Activated T-helper 1 cell treated with anti-CD3 and anti-CD28 coated beads, Interleukin-12 subunit alpha, Interleukin-12 subunit beta, Interleukin-2, Interleukin-4 antibody, amounts not matched to agents 30 ng/mL and 10 ng/mL and 1 ng/mL, durations not matched to agents 14 hours and 24 hours and 36 hours (primary cell): Measurements from ENCODE around the gene ITPA. TPM values are rescaled to one million over a fixed set of nuclear protein-coding genes. Genes with fewer than 3 reads are reported as not detected.
"Not testable (repeated sequence)": the region's sequence is repeated elsewhere in the genome, so short reads cannot be mapped to it uniquely, and the experiment has no call there.

Experiments used
- DNase-seq: peaks from one replicate; pipeline ENCODE4 v3.0.0; 2021; ENCODE audit warnings: low spot score
- H3K27ac Mint-ChIP-seq: one replicate; pipeline ENCODE4 v1.8.0; 2021; ENCODE audit warnings: mild to moderate bottlenecking, mixed read lengths
- H3K27me3 Mint-ChIP-seq: one replicate; pipeline ENCODE4 v1.8.0; 2022; ENCODE audit warnings: mild to moderate bottlenecking, moderate library complexity, mixed read lengths; ENCODE audit not compliant: insufficient read depth
- H3K36me3 Mint-ChIP-seq: one replicate; pipeline ENCODE4 v1.8.0; 2021; ENCODE audit warnings: low read depth, mixed read lengths
- H3K4me1 Mint-ChIP-seq: one replicate; pipeline ENCODE4 v1.8.0; 2021; ENCODE audit warnings: low read depth, mixed read lengths
- H3K4me3 Mint-ChIP-seq: one replicate; pipeline ENCODE4 v1.8.0; 2021; ENCODE audit warnings: mild to moderate bottlenecking, moderate library complexity, mixed read lengths
- H3K9me3 Mint-ChIP-seq: one replicate; pipeline ENCODE4 v1.8.0; 2021; ENCODE audit warnings: mixed read lengths
- intact Hi-C: fragments of 100-400 bp; cut with micrococcal nuclease; formaldehyde crosslinking; loops from one replicate; pipeline ENCODE4 v1.15.1; 2024
- total RNA-seq: library from RNA; stranded (reverse); gene quantifications from 2 replicates; pipeline ENCODE4 v1.2.3, GENCODE V29; 2022

ITPA gene
- total RNA-seq, 1 donor from 2014 or later, result 96.0 TPM

DNA sequence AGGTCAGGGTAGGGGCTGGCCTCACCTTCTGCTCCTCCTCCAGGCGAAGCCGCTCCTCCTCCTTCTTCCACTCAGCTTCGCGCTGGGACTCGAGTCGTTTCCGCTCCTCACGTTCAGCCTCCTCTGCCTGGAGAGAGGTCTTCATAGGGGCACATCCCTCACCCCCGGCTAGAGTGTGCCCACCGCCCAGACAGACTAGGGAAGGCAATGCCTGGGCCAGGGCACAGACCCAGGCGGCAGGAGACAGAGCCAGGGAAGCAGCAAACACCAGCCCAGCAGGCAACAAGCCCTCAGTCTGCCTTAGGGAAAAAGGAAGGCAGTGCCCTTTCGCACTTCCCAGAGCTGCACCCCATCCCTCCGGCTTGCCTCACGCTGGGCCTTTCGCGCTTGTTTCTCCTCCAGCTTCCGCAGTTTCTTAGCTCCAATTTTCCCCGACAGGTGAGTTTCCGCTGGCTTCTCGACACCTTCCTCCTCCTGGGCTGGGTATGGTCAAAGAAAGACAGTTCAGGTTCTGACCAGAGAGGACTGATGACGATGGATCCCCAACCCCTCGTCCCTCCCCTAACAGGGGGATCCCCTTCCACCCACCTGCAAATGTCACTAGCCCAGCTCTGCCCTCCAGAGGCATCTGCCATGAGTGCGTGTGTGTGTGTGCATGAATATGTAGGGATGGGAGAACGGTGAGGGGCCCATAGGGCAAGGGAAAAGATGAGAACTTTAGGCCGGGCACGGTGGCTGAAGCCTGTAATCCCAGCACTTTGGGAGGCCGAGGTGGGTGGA, 9.1 kb upstream of the ITPA start:
- H3K4me1 Mint-ChIP-seq, result peaks cover 25% of the 10 kb centered on the region
- H3K27ac Mint-ChIP-seq, result no peak overlapping the region
- DNase-seq, result no peak
- intact Hi-C loops, result loop anchor here (10.0 kb wide), 2 partner anchors 275 to 325 kb away; partner anchors contain the start of genes ATRN and PTPRA
- H3K27me3 Mint-ChIP-seq, result no peaks in the 10 kb centered on the region
- no peaks in the 10 kb centered on the region for H3K9me3 Mint-ChIP-seq
- H3K36me3 Mint-ChIP-seq, result peaks cover 35% of the 10 kb centered on the region
- no peak overlapping the region for H3K4me3 Mint-ChIP-seq

DNA sequence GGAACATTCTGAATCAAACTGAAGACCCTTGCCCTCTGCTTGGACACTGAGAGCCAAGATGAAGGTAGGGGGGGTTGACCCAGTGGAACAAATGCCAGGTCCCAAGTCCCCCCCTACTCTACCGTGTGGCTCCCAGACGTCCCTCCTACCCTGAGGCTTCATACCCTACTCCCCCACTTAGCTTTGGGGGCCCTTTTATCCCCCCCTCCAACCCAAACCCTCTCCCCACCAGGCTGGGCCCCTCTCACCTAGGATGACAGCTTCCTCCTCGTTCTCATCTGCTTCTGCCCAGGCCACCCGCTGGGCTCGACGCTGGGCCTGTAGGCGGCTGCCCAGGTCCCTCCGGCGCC, 6.4 kb upstream of the ITPA start:
- intact Hi-C loops, result loop anchor here (10.0 kb wide), 2 partner anchors 272 to 328 kb away; partner anchors contain the start of genes ATRN and PTPRA
- no peak overlapping the region for H3K27ac Mint-ChIP-seq
- peak overlapping the region; percentile 51 for H3K4me3 Mint-ChIP-seq
- peaks cover 22% of the 10 kb centered on the region for H3K36me3 Mint-ChIP-seq
- peaks cover 15% of the 10 kb centered on the region for H3K4me1 Mint-ChIP-seq
- no peaks in the 10 kb centered on the region for H3K27me3 Mint-ChIP-seq
- DNase-seq, result no peak
- H3K9me3 Mint-ChIP-seq, result no peaks in the 10 kb centered on the region

DNA sequence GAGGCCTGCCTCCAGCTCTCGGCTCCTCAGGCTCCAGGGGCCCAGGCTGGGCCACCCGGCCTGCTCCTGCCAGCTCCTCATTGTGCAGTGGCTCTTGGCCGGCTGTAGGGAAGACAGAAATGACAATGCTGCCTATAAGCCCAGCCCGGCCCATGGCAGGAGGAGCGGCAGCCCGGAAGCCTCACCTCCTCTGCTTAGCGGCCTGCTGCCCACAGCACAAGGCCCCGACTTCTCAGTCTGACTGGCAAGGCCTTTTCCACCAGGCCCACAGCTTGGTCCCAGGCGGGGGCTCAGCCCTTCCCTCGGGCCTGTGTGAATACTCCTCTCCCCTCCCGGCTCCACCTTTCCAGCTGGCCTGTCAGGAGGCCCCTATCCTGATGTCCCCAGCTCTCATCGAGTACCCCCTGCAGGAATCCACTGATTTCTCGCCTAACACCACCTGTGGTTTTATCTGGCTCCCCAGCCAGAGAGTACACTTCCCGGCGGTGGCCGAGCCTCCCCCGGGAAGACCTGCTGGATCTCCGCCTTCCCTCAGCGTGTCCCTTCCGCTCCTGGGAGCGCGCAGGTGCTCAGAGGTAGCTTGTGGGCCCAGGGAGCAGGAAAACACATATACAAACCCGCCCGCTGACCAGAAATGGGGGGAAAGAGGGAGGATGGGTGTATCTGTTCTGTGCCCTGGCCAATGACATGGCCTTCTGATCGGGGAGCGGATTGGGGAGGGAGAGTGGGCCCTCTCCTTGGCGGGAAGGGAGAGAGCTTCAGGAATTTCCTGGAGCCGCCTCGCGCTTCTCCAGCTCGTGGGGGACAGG, 5.8 kb upstream of the ITPA start:
- H3K36me3 Mint-ChIP-seq, result peaks cover 22% of the 10 kb centered on the region
- peak overlapping the region; percentile 97 for H3K27ac Mint-ChIP-seq
- peak overlapping the region; percentile 96 for H3K4me3 Mint-ChIP-seq
- no peaks in the 10 kb centered on the region for H3K27me3 Mint-ChIP-seq
- intact Hi-C loops, result loop anchor here (1.0 to 10.0 kb wide), 6 partner anchors 30 to 564 kb away; partner anchors contain the start of genes ADISSP, ATRN, FASTKD5 and LZTS3
- H3K9me3 Mint-ChIP-seq, result no peaks in the 10 kb centered on the region
- DNase-seq, result no peak
- H3K4me1 Mint-ChIP-seq, result peaks cover 18% of the 10 kb centered on the region

DNA sequence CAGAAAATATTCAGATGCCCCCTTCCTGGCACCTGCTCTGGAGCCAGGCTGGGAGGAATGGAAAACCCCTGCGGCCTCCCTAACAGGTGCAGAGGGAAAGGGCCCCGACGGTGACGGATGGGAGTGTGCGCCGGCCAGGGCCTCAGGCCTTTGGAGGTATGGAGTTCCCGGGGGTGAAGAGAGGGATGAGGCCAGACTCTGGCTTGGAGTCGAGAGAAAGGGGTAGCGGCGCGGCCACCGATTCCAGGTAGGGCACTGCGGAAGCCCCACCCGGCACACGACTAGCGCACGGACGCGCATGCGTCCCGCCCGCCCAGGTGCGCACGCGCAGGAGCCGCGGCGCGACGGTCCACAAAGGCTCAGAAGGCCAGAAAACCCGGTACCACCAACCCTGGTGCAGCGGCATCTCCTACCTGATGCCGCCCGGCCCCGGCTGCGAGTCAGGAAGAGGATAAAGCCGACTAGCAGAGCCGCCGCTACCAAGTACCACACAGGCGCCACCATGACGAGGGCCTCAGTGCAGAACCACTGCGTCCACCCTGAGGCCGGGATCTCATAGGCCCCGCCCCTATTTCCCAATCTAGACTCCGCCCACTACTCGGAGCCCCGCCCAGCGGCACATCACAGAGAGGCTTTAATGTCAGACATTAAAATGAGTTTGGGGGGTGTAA, 5.0 kb upstream of the ITPA start, which contains the start of gene DDRGK1:
Gene DDRGK1, minus strand, starts transcription at position 559 of the 671 bp plus-strand sequence. Its CDS starts 55 bp downstream, at position 504.
- H3K36me3 Mint-ChIP-seq, result peaks cover 20% of the 10 kb centered on the region
- H3K4me1 Mint-ChIP-seq, result peaks cover 23% of the 10 kb centered on the region
- no peaks in the 10 kb centered on the region for H3K27me3 Mint-ChIP-seq
- intact Hi-C loops, result loop anchor here (1.0 to 10.0 kb wide), 6 partner anchors 31 to 563 kb away; partner anchors contain the start of genes ADISSP, ATRN, FASTKD5 and LZTS3
- H3K27ac Mint-ChIP-seq, result peak within 1 kb of the TSS; percentile 97
- H3K9me3 Mint-ChIP-seq, result no peaks in the 10 kb centered on the region
- DNase-seq, result peak; percentile 86
- H3K4me3 Mint-ChIP-seq, result peak within 1 kb of the TSS; percentile 96

DNA sequence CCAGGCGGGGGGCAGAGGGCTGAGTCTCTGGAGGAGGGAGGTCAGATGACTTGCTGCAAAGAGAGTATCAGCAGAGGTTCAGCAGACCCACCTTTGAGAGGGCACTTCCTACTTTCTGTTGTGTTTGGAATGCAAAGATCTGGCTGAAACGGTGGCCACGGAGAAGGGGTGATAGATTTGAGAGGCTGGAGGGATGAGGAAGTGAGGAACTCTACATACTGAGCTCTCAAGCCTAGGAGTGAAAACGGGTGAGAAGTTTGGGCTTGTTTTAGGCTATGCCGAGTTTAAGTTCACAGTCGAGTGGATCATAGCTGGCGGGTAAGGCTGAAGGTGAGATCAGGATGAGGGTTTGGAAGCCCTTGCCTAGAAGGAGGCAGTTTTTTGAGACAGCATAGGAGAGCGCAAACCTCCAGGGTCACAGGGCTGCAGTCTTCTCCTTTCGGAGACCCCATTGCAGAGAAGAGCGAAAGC, 477 bp upstream of the ITPA start:
- H3K36me3 Mint-ChIP-seq, result peaks cover 16% of the 10 kb centered on the region
- H3K4me3 Mint-ChIP-seq, result peak overlapping the region; percentile 97
- DNase-seq, result no peak
- intact Hi-C loops, result loop anchor here (1.0 to 10.0 kb wide), 4 partner anchors 36 to 334 kb away; partner anchors contain the start of genes ATRN, FASTKD5, LZTS3 and PTPRA
- no peaks in the 10 kb centered on the region for H3K9me3 Mint-ChIP-seq
- H3K4me1 Mint-ChIP-seq, result peaks cover 14% of the 10 kb centered on the region
- H3K27ac Mint-ChIP-seq, result peak overlapping the region; percentile 93
- no peaks in the 10 kb centered on the region for H3K27me3 Mint-ChIP-seq

DNA sequence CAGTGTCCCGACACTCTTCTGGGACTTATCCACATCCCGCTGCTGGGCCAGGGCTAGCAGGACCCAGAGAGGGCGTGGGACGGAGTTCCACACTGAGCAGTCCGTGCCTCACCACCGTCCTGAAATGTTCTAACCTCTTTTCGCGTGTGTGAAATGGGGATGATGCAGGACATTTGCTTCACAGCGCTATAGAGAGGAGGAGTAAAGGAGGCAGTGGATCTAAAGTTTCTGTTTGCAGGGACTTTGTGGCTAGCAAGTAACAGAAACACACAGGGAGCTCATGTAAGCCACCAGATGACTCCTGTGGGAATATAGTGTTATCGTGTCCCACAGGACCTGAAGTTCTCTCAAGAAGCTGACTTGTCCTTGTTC, 634 bp downstream of the ITPA start:
- no peaks in the 10 kb centered on the region for H3K27me3 Mint-ChIP-seq
- H3K36me3 Mint-ChIP-seq, result peaks cover 19% of the 10 kb centered on the region
- H3K4me1 Mint-ChIP-seq, result peaks cover 8% of the 10 kb centered on the region
- intact Hi-C loops, result loop anchor here (1.0 to 10.0 kb wide), 4 partner anchors 37 to 335 kb away; partner anchors contain the start of genes ATRN, FASTKD5, LZTS3 and PTPRA
- DNase-seq, result no peak
- peak overlapping the region; percentile 93 for H3K27ac Mint-ChIP-seq
- H3K9me3 Mint-ChIP-seq, result no peaks in the 10 kb centered on the region
- peak overlapping the region; percentile 97 for H3K4me3 Mint-ChIP-seq

DNA sequence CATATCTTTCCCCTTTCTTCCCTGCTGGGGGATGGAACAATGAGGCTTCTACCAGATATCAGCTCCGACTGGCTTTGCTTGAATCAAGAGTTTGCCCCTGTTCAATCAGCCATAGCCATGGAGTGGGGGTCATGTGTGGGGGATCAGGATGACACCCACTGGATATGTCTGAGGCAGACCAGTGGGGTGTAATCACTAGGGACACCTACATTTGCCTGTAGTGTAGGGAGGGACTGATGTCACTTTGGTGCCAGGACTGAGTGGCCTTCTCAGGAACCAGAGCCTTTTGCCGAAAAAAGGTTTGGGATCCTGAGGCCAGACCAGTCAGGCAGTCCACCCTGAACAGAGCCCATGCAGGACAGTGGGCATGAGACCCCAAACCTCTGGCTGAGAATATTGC, 1.0 kb downstream of the ITPA start:
- intact Hi-C loops, result no loop called here
- H3K27ac Mint-ChIP-seq, result peak overlapping the region; percentile 8
- H3K4me3 Mint-ChIP-seq, result peak overlapping the region; percentile 97
- H3K36me3 Mint-ChIP-seq, result peaks cover 19% of the 10 kb centered on the region
- H3K27me3 Mint-ChIP-seq, result no peaks in the 10 kb centered on the region
- DNase-seq, result no peak
- no peaks in the 10 kb centered on the region for H3K9me3 Mint-ChIP-seq
- H3K4me1 Mint-ChIP-seq, result peaks cover 8% of the 10 kb centered on the region

DNA sequence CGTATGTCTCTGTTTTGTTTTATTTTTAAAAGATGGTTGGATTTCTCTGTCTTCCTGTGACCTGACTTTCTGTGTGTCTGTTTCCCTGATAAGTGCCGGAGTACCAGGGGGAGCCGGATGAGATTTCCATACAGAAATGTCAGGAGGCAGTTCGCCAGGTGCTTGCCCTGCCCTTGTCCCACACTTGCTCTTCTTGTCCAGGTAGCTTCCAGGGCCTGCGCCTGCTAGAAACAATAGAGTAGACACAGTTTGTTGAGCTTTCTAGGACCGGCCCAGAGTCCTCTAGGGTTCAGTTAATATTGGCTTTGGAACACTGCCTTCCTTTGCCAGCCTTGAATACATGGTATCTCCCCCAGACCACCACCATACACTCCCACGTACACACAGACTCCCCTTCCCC, 3.9 kb downstream of the ITPA start:
- intact Hi-C loops, result no loop called here
- Mint-ChIP-seq H3K9me3 (no peaks in the 10 kb centered on the region), H3K4me1 (peaks cover 8% of the 10 kb centered on the region), H3K27me3 (no peaks in the 10 kb centered on the region), H3K36me3 (peaks cover 19% of the 10 kb centered on the region), H3K27ac (no peak overlapping the region), H3K4me3 (no peak overlapping the region)
- no peak for DNase-seq

DNA sequence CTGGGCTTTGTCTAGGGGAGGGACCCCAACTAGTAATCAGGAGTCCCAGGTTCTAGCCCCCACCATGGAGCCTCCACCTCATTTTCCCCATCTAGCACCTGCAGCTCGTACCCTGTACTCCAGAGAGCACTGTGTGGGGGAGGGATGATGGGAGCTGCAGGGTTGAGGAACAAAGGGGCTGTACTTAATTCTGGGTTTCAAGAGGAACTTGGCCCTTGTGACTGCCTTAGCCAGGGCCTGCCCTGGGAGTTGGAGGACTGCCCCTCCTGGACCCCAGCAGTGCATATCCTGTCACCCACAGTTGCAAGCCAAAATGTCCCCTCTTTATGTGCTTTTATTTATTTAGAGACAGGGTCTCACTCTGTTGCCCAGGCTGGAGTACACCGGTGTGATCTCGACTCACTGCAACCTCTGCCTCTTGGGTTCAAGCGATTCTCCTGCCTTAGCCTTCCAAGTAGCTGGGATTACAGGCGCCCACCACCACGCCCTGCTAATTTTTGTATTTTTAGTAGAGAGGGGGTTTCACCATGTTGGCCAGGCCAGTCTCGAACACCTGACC, 6.1 kb downstream of the ITPA start:
- intact Hi-C loops, H3K4me3 Mint-ChIP-seq, H3K9me3 Mint-ChIP-seq, H3K27ac Mint-ChIP-seq, H3K27me3 Mint-ChIP-seq, DNase-seq, H3K4me1 Mint-ChIP-seq: not testable (repeated sequence)
- peaks cover 16% of the 10 kb centered on the region for H3K36me3 Mint-ChIP-seq

DNA sequence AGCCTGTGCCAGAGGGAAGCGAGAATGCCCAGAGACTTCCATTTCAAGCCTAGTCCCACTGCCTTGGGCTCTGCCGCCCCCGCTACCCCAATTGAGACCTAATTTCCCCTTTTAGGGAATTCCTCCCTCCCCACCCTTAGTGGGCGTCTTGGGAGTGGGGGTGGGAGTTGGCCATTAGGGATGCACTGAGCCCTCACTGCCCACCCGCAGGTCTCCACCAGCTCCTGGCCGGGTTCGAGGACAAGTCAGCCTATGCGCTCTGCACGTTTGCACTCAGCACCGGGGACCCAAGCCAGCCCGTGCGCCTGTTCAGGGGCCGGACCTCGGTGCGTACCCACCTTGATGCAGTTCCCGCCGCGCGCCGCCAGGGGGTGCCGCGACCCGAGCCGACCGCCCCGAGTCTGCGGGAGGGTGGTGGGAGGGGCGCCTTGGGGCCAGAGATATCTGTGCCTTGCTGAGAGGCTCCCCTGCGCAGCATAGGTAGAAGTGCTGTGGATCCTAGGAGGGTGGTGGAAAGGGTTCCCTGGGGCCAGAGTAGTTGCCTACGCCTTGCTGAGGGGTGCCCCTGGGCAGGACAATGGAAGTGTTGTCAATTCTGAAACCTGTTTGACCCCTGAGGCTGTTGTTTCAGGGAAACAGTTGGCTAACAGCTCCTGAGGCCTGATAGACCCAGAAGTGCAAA, 9.2 kb downstream of the ITPA start:
- peaks cover 21% of the 10 kb centered on the region for H3K36me3 Mint-ChIP-seq

DNA sequence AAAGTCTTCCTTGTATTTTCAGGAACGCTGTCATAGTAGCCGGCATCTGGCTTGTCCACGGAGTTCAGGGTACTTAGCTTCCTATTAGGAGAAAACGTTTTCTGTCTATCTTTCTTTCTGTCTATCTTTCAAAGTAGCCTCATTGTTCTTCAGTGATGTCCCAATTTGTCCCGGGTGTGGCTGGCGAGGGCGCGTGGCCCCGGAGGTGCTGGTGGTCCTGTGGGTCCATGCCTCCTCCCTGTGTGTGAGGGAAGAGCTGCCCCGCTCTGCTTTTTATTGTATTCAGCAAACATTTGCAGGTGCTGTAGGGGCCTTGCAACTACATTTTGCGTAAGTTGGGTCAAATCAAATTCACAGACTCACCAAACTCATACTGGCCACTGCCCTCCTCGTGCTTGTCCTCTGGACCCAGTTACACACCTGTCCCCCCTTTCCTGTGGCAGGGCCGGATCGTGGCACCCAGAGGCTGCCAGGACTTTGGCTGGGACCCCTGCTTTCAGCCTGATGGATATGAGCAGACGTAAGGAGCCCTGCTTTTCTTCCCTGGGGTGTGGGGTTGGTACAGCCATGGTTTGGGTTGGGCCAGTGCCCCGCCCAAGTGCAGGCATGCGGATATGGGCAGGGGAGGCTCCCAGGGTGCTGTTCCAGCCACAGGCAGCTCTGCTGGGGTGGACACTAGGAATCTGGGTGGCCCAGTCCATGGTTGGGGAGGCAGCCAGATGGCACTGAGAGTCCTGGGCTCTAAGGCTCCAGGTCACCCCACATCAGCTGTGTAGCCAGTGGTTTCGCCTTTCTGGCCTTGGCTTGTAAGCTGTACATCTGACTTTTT, 12.3 kb downstream of the ITPA start:
- DNase-seq, result no peak
- Mint-ChIP-seq H3K4me3 (no peak overlapping the region), H3K27ac (no peak overlapping the region), H3K36me3 (peaks cover 16% of the 10 kb centered on the region), H3K9me3 (no peaks in the 10 kb centered on the region), H3K4me1 (peaks cover 9% of the 10 kb centered on the region), H3K27me3 (no peaks in the 10 kb centered on the region)
- intact Hi-C loops, result no loop called here

More for the DNA sequence above, 9.2 kb downstream of the ITPA start:
- DNase-seq, result peak; percentile 63
- H3K4me3 Mint-ChIP-seq, result no peak overlapping the region
- no peak overlapping the region for H3K27ac Mint-ChIP-seq
- peaks cover 6% of the 10 kb centered on the region for H3K4me1 Mint-ChIP-seq
- H3K27me3 Mint-ChIP-seq, result no peaks in the 10 kb centered on the region
- intact Hi-C loops, result loop anchor here (1.0 kb wide), 2 partner anchors 58 to 98 kb away; no protein-coding TSS in a partner anchor
- no peaks in the 10 kb centered on the region for H3K9me3 Mint-ChIP-seq
